GM21619 (cell line): ENCODE measurements around the gene FAM169A.
"Not testable (repeated sequence)": the region's sequence is repeated elsewhere in the genome, so short reads cannot be mapped to it uniquely, and the experiment has no call there.

Experiments
- ATAC-seq: cut with Tn5 transposase; IDR thresholded peaks from one replicate; pipeline ENCODE4 v1.9.1; 2021; ENCODE audit not compliant: unreplicated experiment

Gene FAM169A

DNA sequence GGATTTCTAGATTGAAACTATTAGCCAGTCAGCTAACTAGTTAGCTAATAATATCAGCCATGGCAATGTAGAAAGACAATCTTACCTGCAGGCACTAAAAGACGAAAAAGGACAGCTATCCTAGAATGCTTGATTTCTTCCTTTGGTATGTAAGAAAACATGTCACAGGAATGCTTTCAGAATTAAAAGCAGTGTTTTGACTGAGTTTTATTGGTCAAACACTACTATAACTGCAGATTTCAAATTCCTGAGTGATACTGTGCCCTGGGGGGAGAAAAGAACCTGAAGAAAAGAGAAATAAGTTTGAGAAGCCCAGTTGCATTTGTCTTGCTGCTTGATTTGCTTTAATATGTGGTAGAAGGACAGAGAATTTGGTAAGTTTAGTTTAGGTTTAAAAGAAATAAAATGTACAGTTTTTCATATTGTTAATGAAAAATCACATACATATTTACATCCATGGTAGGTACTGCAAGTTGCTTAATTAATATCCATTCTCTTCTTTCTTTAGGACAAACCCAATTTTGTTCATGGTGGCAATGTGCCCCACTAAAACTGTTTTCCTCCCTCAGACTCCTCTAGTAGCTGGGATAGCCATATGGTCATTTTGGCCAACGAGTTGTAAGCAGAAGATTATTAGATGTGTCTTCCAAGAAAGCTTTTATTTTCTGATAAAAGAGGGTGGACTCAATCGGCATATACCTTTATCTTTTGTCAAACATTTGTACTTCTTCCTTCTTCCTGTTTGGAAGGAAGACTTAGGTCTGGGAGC lies 4.3 kb upstream of the FAM169A start:
- no peak for ATAC-seq

DNA sequence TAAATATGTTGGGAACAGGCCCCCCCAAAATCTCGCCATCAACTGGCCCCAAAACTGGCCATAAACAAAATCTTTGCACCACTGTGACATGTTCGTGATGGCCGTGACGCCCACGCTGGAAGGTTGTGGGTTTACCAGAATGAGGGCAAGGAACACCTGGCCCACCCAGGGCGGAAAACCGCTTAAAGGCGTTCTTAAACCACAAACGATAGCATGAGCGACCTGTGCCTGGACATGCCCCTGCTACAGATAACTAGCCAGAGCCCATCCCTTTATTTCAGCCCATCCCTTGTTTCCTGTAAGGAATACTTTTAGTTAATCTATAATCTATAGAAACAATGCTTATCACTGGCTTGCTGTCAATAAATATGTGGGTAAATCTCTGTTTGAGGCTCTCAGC lies 3.2 kb upstream of the FAM169A start:
- ATAC-seq, result not testable (repeated sequence)

DNA sequence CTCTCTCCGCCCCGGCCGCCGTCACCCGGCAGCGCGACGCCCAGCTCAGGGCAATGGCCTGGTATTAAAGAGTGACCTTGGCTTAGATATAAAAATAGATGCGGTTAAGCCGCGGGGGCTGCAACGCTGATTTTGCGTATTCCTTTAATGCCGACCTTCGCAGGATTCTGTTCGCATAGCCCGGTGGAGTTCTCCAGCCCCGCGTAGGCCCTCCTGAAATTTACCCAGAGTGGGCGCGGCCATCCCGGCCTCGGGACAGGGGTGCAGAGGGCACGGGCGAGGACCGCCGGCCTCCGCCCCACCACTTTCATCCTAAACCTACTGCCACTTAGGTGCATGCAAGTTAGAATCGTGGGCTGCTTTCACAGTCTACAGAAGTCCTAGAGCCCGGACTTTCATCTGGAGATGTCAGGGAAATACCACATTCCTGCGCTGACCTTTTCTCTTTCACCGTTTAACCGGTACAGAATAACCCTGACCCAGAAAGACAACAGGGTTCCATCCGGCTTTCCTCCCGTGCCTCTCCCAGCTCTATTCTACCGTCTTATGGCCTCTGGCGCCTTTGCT lies 492 bp upstream of the FAM169A start:
- peak; percentile 18 for ATAC-seq

DNA sequence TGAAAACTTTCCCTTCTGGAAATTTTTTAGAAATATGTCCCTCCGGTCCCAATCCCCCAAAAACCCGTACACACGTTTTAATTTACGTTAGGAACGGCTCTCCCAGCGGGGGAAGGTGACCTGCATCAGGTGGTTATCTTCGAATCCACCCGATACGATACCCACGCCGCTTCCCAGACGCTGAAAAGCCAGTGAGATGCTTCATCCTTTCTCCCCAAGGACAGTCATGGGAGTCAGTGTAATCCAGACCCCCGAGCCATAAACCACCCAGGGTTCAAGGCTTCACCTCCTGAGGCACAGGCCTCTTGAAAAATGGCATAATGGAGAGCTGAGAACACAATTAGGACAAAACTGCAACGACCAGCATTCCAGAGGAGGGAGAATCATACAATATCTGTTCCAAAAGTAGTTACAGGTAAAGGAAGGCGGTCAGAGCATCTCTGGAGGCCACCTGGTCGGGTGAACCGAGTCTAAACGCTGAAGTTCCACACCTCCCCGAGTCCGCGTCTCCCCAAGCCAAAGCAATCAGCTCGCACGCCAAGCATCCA lies 857 bp downstream of the FAM169A start:
- ATAC-seq, result no peak

DNA sequence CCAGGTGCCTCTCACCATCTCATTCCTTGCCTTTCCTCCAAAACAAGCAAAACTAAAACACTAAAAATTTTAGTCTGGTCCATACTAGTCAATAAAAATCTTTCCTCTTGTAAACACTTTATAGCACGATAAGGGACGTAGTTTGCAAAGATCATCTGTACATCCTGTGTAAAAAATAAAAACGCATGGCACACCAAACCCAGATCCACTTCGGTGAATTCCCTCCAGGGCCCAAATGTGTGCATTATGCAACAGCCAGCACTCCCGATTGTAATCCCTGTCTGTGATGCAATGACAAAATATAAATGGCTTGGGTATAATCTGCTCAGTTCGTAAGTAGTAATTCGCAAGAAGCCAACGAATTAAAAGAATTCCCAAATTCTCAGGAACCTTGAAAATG lies 1.4 kb downstream of the FAM169A start:
- ATAC-seq, result no peak

DNA sequence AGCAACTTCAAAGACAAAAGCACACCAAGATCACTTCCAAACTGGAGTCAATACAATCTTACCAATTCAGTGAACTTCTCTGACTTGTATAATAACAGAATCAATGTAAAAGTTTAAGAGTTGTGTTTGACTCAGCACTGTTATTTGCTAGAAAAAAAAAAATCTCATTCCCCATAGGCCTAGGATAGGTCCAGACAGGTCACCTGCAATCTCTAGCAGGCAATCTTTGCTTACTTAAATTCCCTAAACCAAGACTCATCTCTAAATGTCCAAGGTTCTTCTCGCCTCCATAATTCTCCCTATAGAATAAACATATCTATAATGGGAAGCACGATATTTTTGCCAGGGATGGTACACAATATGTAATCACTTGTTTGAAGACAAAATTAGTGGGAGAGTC lies 2.5 kb downstream of the FAM169A start:
- ATAC-seq, result no peak

DNA sequence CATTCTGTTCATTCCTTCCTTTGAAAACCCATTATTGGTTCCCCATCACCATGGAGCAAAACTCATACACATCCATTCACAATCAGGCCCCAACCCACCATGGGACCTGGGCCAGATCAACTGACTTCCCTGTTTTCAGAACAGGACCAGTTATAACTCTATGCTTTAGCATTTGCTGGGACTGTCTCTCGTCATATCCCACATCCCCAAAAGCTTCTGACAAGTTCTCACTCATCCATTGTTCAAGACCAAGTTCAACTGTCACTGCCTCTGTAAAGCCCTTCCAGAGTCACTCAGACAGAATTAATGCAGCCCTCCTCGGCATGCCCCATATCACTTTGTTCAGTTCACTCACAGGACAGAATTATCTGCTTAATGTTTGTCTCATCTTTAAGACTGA lies 4.0 kb downstream of the FAM169A start:
- ATAC-seq, result no peak

DNA sequence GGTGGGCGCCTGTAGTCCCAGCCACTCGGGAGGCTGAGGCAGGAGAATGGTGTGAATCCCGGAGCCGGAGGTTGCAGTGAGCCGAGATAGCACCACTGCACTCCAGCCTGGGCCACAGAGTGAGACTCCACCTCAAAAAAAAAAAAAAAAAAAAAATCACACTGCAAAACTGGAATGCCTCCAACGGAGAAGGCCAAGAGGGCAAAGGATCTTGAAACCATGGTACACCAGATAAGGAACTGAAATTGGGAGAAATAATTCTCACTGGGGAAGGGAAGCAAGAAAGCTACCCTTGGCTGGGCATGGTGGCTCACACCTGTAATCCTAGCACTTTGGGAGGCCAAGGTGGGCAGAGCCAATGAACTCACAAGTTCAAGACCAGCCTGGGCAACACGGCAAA lies 9.2 kb downstream of the FAM169A start:
- not testable (repeated sequence) for ATAC-seq

DNA sequence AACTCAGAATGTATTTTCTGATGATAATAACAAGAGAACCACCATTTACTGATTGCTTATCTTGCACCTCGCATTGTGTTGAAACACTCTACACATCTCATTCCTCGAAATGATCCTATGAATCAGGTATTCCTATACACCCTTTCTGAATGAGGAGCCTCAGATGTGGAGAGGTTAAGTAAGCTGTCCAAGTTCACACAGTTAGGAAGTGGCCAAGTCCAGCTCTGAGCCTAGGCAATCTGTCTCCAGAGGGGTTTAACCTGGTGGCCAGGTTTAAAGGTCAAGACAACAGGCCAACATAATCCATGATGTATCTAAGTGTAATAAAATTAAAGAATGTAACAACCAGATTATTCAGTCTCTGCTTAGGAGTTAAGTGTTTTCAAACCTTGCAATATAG lies 12.9 kb downstream of the FAM169A start:
- ATAC-seq, result no peak

DNA sequence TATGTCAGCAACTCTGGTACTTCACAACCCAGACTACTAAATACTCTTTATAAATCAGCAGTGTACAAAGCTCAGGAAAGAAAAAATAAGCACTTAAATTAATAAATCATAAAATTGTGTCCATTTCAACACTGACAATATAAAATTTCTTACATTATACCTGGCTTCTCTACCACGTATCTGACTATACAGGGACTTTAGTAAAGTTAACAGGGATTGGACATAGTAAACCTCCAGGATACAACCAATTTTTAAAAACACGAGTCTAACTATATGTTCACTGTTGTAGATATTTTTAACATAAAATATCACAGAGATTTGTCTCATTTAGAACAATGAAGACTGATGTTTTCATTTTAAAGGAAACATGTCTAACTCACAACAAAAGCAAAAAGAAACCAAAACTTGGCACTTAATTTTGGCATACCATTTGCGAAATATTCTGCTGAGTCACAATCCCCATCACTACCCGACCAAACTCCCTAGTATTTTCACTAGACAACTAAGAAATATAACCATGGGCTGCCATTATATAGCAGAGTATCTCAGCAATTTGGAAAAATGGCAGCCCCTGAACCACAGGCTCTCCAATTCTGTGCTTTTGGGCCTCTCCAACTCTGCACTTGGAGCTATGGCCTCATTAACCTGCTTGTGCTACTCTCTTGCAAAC lies 14.4 kb downstream of the FAM169A start:
- no peak for ATAC-seq

DNA sequence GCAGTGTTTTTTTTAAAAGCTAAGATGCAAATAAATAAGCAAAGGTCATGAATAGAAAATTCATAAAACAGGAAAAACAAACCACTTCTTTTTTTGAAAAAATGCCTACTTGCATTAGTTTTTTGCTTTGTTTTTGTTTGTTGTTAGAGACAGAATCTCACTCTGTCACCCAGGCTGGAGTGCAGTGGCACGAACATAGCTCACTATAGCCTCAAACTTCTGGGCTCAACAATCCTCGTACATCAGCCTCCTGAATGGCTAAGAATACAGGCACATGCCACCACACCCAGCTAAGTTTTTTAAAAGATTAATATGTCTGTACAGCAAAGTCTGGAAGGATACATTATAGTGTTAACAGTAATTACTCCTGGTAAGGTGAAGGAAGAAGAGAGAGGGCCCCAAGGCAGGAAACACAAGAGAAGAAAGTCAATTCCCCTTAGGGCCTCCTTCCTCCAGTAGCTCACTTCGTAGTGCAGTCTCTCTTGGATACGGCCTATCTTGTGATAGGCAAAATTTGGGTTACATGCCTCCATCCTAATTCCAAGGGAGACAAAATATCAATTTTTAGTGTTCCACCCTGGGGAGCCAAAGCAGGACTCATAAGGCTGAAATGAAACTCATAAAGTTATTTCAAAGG lies 15.3 kb downstream of the FAM169A start:
- ATAC-seq, result no peak

DNA sequence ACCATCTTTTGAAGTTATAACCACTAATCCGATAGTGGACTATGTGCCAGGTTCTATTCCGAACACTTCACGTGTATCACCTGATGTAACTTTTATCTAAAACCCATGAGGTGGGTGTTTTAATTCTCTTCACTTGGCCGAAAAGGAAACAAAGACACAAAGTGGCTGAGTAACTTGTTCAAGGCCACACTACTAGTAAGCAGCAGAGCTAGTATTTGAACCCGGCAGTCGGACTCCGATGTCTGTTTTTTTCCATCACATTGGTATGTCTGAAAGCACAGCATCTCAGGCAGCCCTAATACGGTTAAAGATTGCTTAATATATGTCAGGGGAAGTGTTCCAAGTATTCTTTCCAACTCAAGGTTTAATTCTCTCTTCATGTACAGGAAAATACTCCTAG lies 16.2 kb downstream of the FAM169A start:
- ATAC-seq, result no peak

DNA sequence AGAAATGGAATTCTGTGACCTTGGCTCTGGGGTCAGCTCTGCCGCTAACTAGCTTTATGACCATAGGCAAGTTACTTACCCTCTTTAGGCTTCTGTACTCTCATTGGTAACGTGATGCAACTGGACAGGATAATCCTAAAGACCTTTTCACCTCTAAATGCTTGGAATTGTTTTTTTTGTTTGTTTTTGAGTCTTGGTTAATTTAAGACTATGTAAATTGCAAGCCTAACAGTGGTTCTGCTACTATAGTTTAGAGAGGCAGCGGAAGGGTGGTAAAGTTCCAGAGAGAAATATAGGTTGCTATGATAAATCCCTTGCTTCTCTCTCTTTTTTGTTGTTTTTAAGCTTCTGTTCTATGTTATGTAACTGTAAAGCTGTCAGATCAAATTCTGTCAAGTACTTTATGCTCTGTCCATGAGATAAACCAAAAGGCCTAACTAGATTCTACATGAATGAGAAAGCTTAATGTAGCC lies 17.6 kb downstream of the FAM169A start:
- ATAC-seq, result no peak

DNA sequence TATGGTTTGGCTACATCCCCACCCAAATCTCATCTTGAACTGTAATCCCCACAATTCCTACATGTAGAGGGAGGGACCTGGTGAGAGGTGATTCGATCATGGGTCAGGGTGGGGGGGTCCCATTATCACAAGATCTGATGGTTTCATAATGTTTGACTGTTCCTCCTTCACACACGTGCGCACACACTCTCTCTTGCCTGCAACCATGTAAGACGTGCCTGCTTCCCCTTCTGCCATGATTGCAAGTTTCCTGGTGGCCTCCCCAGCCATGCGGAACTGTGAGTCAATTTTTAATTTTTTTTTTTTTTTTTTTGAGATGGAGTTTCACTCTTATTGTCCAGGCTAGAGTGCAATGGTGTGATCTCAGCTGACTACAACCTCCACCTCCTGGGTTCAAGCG lies 27.0 kb downstream of the FAM169A start:
- ATAC-seq, result no peak

DNA sequence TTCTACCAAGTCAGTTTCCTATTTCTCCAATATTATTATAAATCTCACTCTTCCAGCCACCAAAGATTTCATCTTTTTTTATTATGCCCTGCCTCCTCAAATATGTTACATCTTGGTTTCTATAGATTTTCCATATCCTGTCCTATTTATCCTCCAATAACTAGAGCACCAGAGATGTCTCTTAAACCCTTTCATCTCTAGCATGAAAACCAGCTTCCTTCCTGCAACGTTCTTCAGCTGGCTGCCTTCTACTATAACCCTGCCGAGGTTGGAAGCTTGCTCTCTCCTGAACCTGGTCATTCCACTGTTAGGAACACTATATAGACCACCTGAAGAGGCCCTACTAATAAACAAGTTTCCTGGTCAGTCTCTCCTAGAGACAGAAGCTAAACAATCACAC lies 27.9 kb downstream of the FAM169A start:
- no peak for ATAC-seq

DNA sequence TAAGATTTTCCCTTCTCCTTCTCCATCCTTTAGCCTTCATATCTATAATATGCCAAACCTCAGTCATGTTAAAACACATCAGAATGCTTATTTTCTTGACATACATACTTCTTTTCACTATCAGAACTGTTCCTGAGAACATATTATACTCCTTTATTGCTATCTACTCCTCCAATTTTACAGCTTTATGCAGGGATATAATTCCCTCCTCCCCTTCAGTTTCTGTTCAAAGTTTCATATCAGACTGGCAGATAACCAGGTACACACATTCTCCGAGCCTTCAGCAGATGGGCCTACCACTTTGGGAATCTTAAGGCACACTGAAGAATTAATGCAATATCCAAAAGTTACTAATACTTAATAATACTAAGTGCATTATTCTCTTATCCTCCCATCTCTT lies 29.1 kb downstream of the FAM169A start:
- ATAC-seq, result no peak

DNA sequence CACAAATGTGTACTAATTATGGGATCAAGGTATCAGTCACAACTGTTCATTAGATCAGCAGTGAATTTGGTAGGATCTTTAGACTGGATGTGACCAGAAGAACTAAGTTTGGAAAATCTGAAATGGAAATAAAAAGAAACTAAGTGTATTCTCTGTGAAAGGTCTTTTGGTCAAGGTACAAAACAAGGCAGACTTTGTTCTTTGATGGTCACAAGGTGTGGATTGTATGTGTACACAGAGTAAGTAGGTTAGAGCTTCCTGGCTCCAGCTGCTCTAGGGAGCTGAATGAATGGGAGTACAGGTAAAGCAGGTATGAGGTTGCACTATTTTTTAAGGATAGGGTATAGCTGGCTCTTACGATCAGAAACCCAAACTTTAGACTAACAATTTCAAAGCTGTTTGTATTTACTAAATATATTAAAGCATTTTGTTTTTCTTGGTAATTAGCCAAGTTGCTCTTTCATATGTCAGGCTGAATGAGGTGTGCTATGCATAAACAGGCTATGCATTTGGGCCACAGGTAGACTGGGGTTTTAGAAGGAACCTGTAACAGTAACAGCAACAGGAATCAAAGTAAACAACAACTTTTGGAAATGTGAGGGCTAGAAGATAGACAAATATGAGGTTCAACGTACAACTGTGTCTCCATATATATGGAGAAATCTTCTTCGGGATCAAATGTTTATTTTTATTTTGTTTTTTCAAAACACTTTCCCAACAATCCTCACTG lies 32.5 kb downstream of the FAM169A start:
- ATAC-seq, result no peak

DNA sequence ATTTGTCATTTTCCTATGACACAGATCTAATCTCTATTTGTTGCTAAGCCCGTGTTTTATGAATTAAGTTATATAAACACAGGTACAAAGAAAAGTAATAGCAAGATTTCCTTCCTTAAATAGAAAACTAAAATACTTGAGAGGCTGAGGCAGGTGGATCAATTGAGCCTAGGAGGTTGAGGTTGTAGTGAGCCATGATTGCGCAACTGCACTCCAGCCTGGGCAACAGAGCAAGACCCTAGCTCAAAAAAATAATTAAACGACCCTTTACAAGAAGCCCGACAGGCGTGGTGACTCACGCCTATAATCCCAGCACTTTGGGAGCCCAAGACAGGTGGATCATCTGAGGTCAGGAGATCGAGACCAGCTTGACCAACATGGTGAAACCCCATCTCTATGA lies 36.8 kb downstream of the FAM169A start:
- ATAC-seq, result no peak

DNA sequence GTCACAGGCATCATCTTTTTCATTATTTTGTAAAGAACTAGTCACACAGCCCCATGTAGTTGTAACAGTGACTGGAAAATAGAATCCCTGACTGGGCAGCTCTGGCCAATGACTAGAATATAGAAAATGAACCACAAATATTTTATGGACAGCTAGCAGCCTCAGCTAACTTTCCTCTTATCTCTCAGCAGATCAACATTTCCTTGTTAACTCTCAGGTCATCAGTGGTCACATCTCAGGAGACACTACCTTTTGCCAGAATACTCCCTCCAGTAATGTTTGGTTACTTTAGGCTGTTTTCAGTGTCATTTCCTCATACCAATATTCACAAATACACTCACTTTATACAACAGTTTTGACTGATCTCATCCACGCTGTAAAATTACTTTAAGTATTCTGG lies 43.9 kb downstream of the FAM169A start:
- no peak for ATAC-seq

DNA sequence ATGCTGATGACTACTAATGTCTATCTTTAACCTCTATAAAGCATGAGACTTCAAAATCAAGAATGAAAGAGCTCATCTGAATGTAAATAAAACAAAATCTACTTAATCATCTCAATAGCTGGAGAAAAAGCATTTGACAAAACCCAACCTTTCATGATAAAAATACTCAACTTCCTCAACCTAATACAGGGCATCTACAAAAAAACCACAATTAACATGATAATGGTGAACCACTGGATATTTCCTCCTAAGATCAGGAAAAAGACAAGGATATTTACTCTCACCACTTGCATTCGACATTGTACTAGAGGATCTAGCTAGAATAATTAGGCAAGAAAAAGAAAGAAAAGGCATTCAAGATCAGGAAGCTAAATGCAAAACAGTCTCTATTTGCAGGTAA lies 49.3 kb downstream of the FAM169A start:
- no peak for ATAC-seq

DNA sequence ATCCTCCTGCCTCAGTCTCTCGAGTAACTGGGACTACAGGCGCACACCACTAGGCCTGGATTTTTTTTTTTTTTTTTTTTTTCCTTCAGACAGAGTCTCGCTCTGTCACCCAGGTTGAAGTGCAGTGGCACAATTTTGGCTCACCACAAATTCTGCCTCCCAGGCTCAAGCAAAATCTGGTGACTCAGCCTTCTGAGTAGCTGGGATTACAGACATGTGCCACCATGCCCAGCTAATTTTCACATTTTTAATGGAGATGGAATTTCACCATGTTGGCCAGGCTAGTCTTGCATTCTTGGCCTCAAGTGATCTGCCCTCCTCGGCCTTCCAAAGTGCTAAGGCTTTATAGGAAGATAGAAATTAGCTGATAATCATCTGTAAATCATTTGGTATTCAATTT lies 55.3 kb downstream of the FAM169A start:
- no peak for ATAC-seq
